GM12892 (cell line): Measurements from ENCODE around the gene HIGD1A.

Experiments
- POLR2A ChIP-seq: IDR thresholded peaks from 2 replicates; pipeline ENCODE4 v1.6.1; 2011; ENCODE audit warnings: low read depth, low read length, control low read depth
- POLR2AphosphoS5 ChIP-seq: IDR thresholded peaks from 2 replicates; pipeline ENCODE4 v1.6.1; 2011; ENCODE audit warnings: low read depth, low read length, control low read depth
- TAF1 ChIP-seq: IDR thresholded peaks from 2 replicates; pipeline ENCODE4 v1.6.1; 2011; ENCODE audit warnings: low read depth, mild to moderate bottlenecking, control low read depth, low read length, borderline replicate concordance

- no peak for TF ChIP-seq POLR2A
- TF ChIP-seq POLR2AphosphoS5, result no peak
- TF ChIP-seq TAF1, result no peak
These were observed 39.6 kb downstream of the HIGD1A start for GRCh38 chr3:42764561-42765295.
